ENCODE measurements around the gene TMEM116.
"Not testable (repeated sequence)": the region's sequence is repeated elsewhere in the genome, so short reads cannot be mapped to it uniquely, and the experiment has no call there.

TMEM116 gene
- 41.5 to 45.3 (median 43.4) reads per million in 3 donors for total RNA-seq

DNA sequence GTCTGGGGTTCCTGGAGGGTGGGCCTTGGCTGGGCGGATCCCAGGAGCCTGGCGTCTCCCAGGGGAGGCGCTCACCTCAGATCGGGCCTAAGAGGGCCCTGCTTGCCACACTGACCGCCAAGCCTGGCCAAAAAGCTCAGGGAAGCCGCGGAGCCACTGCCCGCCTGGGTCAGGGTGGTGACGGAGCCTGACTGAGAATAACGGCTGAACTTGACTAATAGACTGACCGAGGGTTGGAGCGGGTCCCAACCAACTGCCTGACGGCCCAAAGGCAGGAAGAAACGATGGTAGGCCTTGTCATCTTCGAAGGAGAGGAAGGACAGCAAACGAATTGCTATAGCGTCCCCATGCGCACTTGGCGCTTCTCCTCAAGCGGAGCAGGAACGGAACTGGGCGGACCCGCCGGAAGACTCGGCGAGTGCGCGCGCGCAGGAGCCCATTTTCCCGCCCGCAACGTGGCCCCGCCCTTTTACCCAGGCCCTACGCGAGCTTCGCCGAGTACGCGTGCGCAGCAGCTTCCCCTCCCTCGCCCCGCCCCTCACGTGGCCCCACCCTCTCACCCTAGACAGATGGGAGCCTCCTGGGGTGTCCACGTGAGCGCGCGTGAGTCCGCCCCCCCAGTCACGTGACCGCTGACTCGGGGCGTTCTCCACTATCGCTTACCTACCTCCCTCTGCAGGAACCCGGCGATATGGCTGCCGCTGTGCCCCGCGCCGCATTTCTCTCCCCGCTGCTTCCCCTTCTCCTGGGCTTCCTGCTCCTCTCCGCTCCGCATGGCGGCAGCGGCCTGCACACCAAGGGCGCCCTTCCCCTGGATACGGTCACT lies at the start of gene TMEM116, which contains the start of gene ERP29:
TMEM116 (minus strand) TSS at position 391 of the 826 bp plus-strand sequence. CDS start 7,895 bp downstream, outside the sequence.
ERP29 (plus strand) TSS at position 652 of the 826 bp plus-strand sequence; CDS start at position 692, 40 bp downstream.
- Histone ChIP-seq H3K9me3 (ENCODE audit: control insufficient read depth, low read length) (no peaks in the 10 kb centered on the region), H3K4me3 (ENCODE audit: insufficient read depth, low read depth, low read length, poor library complexity, severe bottlenecking) (peak within 1 kb of the TSS; percentile 87), H3K27me3 (replicated peaks; ENCODE audit: control insufficient read depth, insufficient read depth, low read length, poor library complexity, severe bottlenecking) (no peaks in the 10 kb centered on the region), H3K4me1 (ENCODE audit: control insufficient read depth, insufficient read depth, low read length, poor library complexity, severe bottlenecking) (peaks cover 39% of the 10 kb centered on the region), H3K36me3 (ENCODE audit: control insufficient read depth, insufficient read depth, low read length) (peaks cover 11% of the 10 kb centered on the region), H3K27ac (ENCODE audit: insufficient read depth, low read length, poor library complexity, severe bottlenecking) (peak within 1 kb of the TSS; percentile 95)
- peak; percentile 100 for DNase-seq

DNA sequence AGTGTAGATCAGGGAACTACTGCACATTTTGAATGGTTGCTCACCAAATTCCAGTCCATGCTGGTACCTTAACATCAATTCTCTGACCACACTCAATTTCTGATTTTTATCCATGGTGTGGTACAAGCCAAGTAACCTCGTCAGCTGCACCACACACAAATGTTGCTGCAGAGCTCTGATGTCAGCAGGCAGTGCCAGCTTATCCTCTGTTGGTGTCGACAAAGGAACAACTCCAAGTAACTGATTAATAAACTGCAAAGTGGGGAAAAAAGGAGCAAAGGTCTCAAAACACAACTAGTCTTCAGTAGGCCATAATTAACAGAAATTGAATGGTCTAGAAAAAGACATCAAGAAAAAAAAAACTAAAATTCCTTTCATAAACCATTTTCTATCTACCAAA lies 48.2 kb upstream of the TMEM116 start:
- H3K4me3 ChIP-seq (ENCODE audit: insufficient read depth, low read depth, low read length, poor library complexity, severe bottlenecking) = no peak overlapping the region

DNA sequence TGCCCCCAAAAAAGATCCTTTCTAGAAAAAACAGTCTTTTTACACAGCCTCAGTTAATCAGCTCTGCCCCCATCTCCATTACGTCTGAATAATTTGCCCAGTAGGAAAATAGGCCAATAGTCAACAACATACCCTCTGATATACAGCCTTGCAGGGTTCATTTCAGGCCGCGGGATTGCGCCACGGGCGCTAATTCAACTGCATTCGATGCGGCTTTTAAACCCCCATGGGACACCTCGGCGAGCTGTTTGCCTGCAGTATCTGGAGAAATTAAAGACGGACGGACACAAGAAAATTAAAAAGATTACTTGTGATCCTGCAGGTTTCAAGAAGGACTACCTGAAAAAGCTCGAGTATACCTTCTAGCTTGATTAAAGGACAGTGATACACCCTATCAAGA lies 36.4 kb upstream of the TMEM116 start:
- DNase-seq = no peak
- H3K4me1 ChIP-seq (ENCODE audit: control insufficient read depth, insufficient read depth, low read length, poor library complexity, severe bottlenecking) = no peaks in the 10 kb centered on the region
- H3K4me3 ChIP-seq (ENCODE audit: insufficient read depth, low read depth, low read length, poor library complexity, severe bottlenecking) = no peak overlapping the region
- no peaks in the 10 kb centered on the region for H3K9me3 ChIP-seq (ENCODE audit: control insufficient read depth, low read length)
- no peaks in the 10 kb centered on the region for H3K27me3 ChIP-seq (replicated peaks; ENCODE audit: control insufficient read depth, insufficient read depth, low read length, poor library complexity, severe bottlenecking)
- H3K27ac ChIP-seq (ENCODE audit: insufficient read depth, low read length, poor library complexity, severe bottlenecking) = no peak overlapping the region
- H3K36me3 ChIP-seq (ENCODE audit: control insufficient read depth, insufficient read depth, low read length) = peaks cover 69% of the 10 kb centered on the region

More for the DNA sequence above, 48.2 kb upstream of the TMEM116 start:
- H3K9me3 ChIP-seq (ENCODE audit: control insufficient read depth, low read length) = no peaks in the 10 kb centered on the region
- peaks cover 41% of the 10 kb centered on the region for H3K36me3 ChIP-seq (ENCODE audit: control insufficient read depth, insufficient read depth, low read length)
- H3K27me3 ChIP-seq (replicated peaks; ENCODE audit: control insufficient read depth, insufficient read depth, low read length, poor library complexity, severe bottlenecking) = no peaks in the 10 kb centered on the region
- no peak overlapping the region for H3K27ac ChIP-seq (ENCODE audit: insufficient read depth, low read length, poor library complexity, severe bottlenecking)
- no peak for DNase-seq
- H3K4me1 ChIP-seq (ENCODE audit: control insufficient read depth, insufficient read depth, low read length, poor library complexity, severe bottlenecking) = no peaks in the 10 kb centered on the region

DNA sequence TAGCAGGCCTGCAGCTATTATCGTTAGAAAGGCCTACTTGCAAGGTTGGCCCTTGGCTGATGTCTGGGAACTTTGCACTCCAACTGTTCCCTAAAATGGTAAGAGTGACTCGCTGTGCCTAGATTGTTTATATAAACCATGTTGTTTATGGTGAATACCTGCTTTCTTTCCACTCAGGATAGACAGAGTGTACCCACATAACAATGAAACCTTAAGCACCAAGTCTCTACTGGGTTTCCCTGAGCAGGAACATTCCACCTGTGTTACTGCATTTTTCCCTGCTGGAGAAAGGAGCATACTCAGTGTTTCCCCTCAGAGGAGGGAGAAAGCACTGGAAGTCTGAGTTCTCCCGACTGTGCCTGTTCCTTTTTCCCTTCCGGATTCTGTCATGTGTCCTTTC lies 33.0 kb upstream of the TMEM116 start:
- Histone ChIP-seq H3K36me3 (ENCODE audit: control insufficient read depth, insufficient read depth, low read length) (peaks cover 78% of the 10 kb centered on the region), H3K9me3 (ENCODE audit: control insufficient read depth, low read length) (no peaks in the 10 kb centered on the region), H3K27me3 (replicated peaks; ENCODE audit: control insufficient read depth, insufficient read depth, low read length, poor library complexity, severe bottlenecking) (no peaks in the 10 kb centered on the region), H3K4me1 (ENCODE audit: control insufficient read depth, insufficient read depth, low read length, poor library complexity, severe bottlenecking) (no peaks in the 10 kb centered on the region), H3K27ac (ENCODE audit: insufficient read depth, low read length, poor library complexity, severe bottlenecking) (no peak overlapping the region), H3K4me3 (ENCODE audit: insufficient read depth, low read depth, low read length, poor library complexity, severe bottlenecking) (no peak overlapping the region)
- no peak for DNase-seq

DNA sequence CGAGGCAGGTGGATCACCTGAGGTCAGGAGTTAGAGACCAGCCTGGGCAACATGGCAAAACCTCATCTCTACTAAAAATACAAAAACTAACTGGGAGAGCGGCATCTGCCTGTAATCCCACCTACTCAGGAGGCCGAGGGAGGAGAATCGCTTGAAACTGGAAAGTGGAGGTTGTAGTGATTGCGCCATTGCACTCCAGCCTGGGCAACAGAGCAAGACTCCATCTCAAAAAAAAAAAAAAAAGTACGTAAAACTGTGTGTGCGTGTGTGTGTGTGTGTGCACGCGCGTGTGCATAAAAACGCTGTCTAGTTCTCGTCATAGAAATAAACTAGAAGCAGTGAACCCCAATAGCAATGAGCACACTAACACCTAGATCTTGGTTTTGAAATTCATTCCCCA lies 23.6 kb upstream of the TMEM116 start:
- not testable (repeated sequence) for DNase-seq; H3K4me1 ChIP-seq (ENCODE audit: control insufficient read depth, insufficient read depth, low read length, poor library complexity, severe bottlenecking); H3K4me3 ChIP-seq (ENCODE audit: insufficient read depth, low read depth, low read length, poor library complexity, severe bottlenecking); H3K9me3 ChIP-seq (ENCODE audit: control insufficient read depth, low read length); H3K27ac ChIP-seq (ENCODE audit: insufficient read depth, low read length, poor library complexity, severe bottlenecking); H3K27me3 ChIP-seq (replicated peaks; ENCODE audit: control insufficient read depth, insufficient read depth, low read length, poor library complexity, severe bottlenecking)
- peaks cover 64% of the 10 kb centered on the region for H3K36me3 ChIP-seq (ENCODE audit: control insufficient read depth, insufficient read depth, low read length)

DNA sequence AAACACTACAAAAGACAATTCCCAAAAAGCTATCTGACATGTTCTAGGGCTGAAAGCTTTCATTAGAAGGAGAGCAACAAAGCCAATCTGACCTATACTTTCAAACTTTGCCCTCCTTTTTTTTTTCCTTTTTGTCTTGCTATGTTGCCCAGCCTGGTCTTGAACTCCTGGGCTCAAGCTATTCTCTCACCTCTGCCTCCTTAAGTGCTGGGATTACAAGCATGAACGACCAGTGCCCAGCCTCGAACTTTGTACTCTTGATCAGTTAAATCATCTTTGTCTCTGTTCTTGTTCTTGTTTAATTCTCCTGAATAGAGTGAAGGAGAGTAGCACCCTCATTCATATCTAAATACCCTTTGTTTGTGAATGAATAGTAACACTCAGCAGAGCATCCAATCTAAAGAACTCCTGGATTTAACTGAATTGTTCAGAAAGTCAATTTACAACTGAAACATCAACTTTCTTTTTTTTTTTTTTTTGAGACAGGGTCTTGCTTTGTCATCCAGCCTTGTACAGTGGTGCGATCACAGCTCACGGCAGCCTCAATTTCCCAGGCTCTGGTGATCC lies 22.3 kb upstream of the TMEM116 start:
- Histone ChIP-seq H3K27me3 (replicated peaks; ENCODE audit: control insufficient read depth, insufficient read depth, low read length, poor library complexity, severe bottlenecking) (no peaks in the 10 kb centered on the region), H3K27ac (ENCODE audit: insufficient read depth, low read length, poor library complexity, severe bottlenecking) (no peak overlapping the region), H3K4me1 (ENCODE audit: control insufficient read depth, insufficient read depth, low read length, poor library complexity, severe bottlenecking) (no peaks in the 10 kb centered on the region), H3K36me3 (ENCODE audit: control insufficient read depth, insufficient read depth, low read length) (peaks cover 55% of the 10 kb centered on the region), H3K4me3 (ENCODE audit: insufficient read depth, low read depth, low read length, poor library complexity, severe bottlenecking) (no peak overlapping the region), H3K9me3 (ENCODE audit: control insufficient read depth, low read length) (no peaks in the 10 kb centered on the region)
- DNase-seq = no peak

DNA sequence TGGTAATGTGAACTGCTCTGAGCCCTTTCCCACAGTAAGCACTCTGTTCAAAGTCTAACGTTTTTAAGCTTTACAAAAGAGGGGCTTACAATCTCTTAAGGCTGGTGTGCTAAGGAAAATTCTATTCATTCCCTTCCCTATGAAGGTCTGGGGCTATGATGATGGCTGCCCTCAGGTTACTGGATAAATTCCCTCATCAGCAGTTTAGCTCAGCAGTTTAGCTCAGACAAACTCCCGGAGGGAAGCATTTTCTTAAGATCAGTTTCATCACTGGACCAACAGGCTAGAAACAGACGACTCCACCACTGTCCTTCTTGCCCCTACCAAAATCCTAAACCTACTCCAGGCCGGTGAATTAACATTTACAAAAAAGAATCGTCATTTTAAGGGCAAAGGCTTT lies 19.3 kb upstream of the TMEM116 start:
- H3K4me3 ChIP-seq (ENCODE audit: insufficient read depth, low read depth, low read length, poor library complexity, severe bottlenecking) = no peak overlapping the region
- no peak overlapping the region for H3K27ac ChIP-seq (ENCODE audit: insufficient read depth, low read length, poor library complexity, severe bottlenecking)
- H3K4me1 ChIP-seq (ENCODE audit: control insufficient read depth, insufficient read depth, low read length, poor library complexity, severe bottlenecking) = no peaks in the 10 kb centered on the region
- H3K9me3 ChIP-seq (ENCODE audit: control insufficient read depth, low read length) = no peaks in the 10 kb centered on the region
- H3K36me3 ChIP-seq (ENCODE audit: control insufficient read depth, insufficient read depth, low read length) = peaks cover 35% of the 10 kb centered on the region
- no peaks in the 10 kb centered on the region for H3K27me3 ChIP-seq (replicated peaks; ENCODE audit: control insufficient read depth, insufficient read depth, low read length, poor library complexity, severe bottlenecking)
- no peak for DNase-seq

DNA sequence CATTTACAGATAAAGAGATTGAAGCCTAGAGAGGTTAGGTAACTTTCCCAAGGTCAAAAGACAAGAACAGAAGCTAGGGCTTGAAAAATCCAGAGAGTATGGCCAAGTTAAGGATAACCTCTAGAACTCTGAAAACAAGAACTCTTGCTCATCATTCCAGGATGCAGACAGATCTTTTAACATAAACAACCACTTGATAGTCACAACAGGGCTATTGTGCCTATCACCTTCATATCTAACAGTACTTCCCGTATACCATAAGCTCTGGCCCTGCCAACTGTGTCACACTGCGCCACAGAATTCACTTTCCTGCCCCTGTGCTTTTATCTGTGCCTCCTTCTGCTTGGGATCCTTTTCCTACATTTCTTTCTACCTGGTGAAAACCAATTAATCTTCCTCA lies 18.5 kb upstream of the TMEM116 start:
- Histone ChIP-seq H3K4me1 (ENCODE audit: control insufficient read depth, insufficient read depth, low read length, poor library complexity, severe bottlenecking) (no peaks in the 10 kb centered on the region), H3K27me3 (replicated peaks; ENCODE audit: control insufficient read depth, insufficient read depth, low read length, poor library complexity, severe bottlenecking) (no peaks in the 10 kb centered on the region), H3K36me3 (ENCODE audit: control insufficient read depth, insufficient read depth, low read length) (peaks cover 29% of the 10 kb centered on the region), H3K27ac (ENCODE audit: insufficient read depth, low read length, poor library complexity, severe bottlenecking) (no peak overlapping the region), H3K9me3 (ENCODE audit: control insufficient read depth, low read length) (no peaks in the 10 kb centered on the region), H3K4me3 (ENCODE audit: insufficient read depth, low read depth, low read length, poor library complexity, severe bottlenecking) (no peak overlapping the region)
- no peak for DNase-seq

DNA sequence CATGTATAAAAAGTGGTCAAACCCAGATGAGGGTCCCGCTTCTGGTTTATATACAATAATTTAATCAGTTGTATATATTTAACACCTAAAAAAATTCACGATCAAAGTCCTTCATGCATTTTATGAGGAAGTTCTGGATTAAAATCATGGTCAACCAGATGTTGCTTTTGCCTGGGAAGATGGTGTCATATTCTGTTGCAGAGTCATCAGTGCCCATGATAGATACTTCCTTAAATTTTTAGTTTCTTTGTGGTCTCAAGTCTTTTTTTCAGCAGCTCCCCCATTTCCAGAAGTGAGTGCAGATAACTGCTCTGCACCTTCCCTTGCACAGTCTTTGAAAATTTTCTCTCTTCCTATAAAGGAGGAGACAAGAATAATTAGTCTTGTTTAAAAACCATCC lies 16.3 kb upstream of the TMEM116 start:
- no peak overlapping the region for H3K4me3 ChIP-seq (ENCODE audit: insufficient read depth, low read depth, low read length, poor library complexity, severe bottlenecking)
- no peak overlapping the region for H3K27ac ChIP-seq (ENCODE audit: insufficient read depth, low read length, poor library complexity, severe bottlenecking)
- peaks cover 31% of the 10 kb centered on the region for H3K36me3 ChIP-seq (ENCODE audit: control insufficient read depth, insufficient read depth, low read length)

DNA sequence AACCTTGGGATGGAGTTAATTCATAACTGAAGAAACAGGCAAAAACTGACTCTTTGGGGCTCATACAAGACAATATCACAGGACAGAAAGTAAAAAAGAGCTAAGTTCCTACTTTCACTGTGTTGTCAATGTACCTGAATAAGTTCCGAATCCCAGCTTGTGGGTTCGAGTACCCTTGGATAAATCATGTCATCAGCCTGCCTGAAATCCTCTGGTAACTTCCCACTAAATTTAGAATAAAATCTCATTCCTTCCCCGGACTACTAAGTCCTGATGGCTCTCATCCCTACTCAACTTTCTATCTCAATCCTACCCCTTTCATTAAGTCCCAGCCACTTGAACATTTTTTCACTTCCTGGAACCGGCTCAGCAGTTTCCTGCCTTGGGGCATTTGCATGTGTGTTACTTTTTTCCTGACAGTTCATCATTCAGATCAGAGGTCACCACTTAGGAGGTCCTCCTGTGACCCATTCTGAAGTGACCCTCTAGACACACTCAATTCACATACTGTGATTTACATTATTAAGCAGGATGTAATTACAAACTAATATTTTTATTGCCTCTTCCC lies 12.9 kb upstream of the TMEM116 start:
- Histone ChIP-seq H3K27me3 (replicated peaks; ENCODE audit: control insufficient read depth, insufficient read depth, low read length, poor library complexity, severe bottlenecking) (no peaks in the 10 kb centered on the region), H3K4me1 (ENCODE audit: control insufficient read depth, insufficient read depth, low read length, poor library complexity, severe bottlenecking) (no peaks in the 10 kb centered on the region), H3K4me3 (ENCODE audit: insufficient read depth, low read depth, low read length, poor library complexity, severe bottlenecking) (no peak overlapping the region), H3K9me3 (ENCODE audit: control insufficient read depth, low read length) (no peaks in the 10 kb centered on the region), H3K27ac (ENCODE audit: insufficient read depth, low read length, poor library complexity, severe bottlenecking) (peak overlapping the region; percentile 27), H3K36me3 (ENCODE audit: control insufficient read depth, insufficient read depth, low read length) (peaks cover 35% of the 10 kb centered on the region)
- no peak for DNase-seq

More for the DNA sequence above, 16.3 kb upstream of the TMEM116 start:
- Histone ChIP-seq H3K9me3 (ENCODE audit: control insufficient read depth, low read length) (no peaks in the 10 kb centered on the region), H3K4me1 (ENCODE audit: control insufficient read depth, insufficient read depth, low read length, poor library complexity, severe bottlenecking) (no peaks in the 10 kb centered on the region), H3K27me3 (replicated peaks; ENCODE audit: control insufficient read depth, insufficient read depth, low read length, poor library complexity, severe bottlenecking) (no peaks in the 10 kb centered on the region)
- DNase-seq = no peak
